Inferior parietal cortex (tissue), 1 donor: ENCODE measurements around the gene NEMP2.
A peak's percentile ranks its signal among the peaks of the same experiment; 100 is the strongest.

Experiments
- DNase-seq: peaks from one replicate; pipeline ENCODE4 v3.0.0-alpha.2; 2016; ENCODE audit errors: extremely low spot score

Gene NEMP2

GRCh38 chr2:190534310-190535120 is at the start of gene NEMP2:
NEMP2 (minus strand) TSS chr2:190534722; CDS start chr2:190534655, 67 bp downstream.
- peak; percentile 65 for DNase-seq

GRCh38 chr2:190583507-190584337 is 49.2 kb upstream of the NEMP2 start:
- no peak for DNase-seq

- peak; percentile 51 for DNase-seq
Measured at GRCh38 chr2:190582736-190583506, 48.4 kb upstream of the NEMP2 start.

- DNase-seq, result no peak
Measured at GRCh38 chr2:190582019-190582418, 47.5 kb upstream of the NEMP2 start.

- DNase-seq, result no peak
Measured at GRCh38 chr2:190579915-190580846, 45.7 kb upstream of the NEMP2 start.

GRCh38 chr2:190579058-190579410 is 44.5 kb upstream of the NEMP2 start:
- no peak for DNase-seq

- peak; percentile 53 for DNase-seq
Measured at GRCh38 chr2:190578158-190579057, 43.9 kb upstream of the NEMP2 start.

- DNase-seq, result no peak
Measured at GRCh38 chr2:190576573-190576972, 42.1 kb upstream of the NEMP2 start.

GRCh38 chr2:190575263-190575662 is 40.7 kb upstream of the NEMP2 start:
- DNase-seq, result no peak

GRCh38 chr2:190574169-190574568 is 39.6 kb upstream of the NEMP2 start:
- no peak for DNase-seq

GRCh38 chr2:190572246-190572645 is 37.7 kb upstream of the NEMP2 start:
- no peak for DNase-seq

GRCh38 chr2:190571686-190572085 is 37.2 kb upstream of the NEMP2 start:
- no peak for DNase-seq

- no peak for DNase-seq
Measured at GRCh38 chr2:190570871-190571270, 36.3 kb upstream of the NEMP2 start.

GRCh38 chr2:190569994-190570755 is 35.7 kb upstream of the NEMP2 start:
- no peak for DNase-seq

GRCh38 chr2:190564838-190565237 is 30.3 kb upstream of the NEMP2 start:
- DNase-seq, result no peak

- no peak for DNase-seq
Measured at GRCh38 chr2:190563646-190564045, 29.1 kb upstream of the NEMP2 start.

- no peak for DNase-seq
Measured at GRCh38 chr2:190563109-190563508, 28.6 kb upstream of the NEMP2 start.

GRCh38 chr2:190562121-190562520 is 27.6 kb upstream of the NEMP2 start:
- no peak for DNase-seq

- DNase-seq, result no peak
Measured at GRCh38 chr2:190561094-190561493, 26.6 kb upstream of the NEMP2 start.
